ENCODE measurements around the gene MELTF.
"Not testable (repeated sequence)": the region's sequence is repeated elsewhere in the genome, so short reads cannot be mapped to it uniquely, and the experiment has no call there.

Gene MELTF

GRCh38 chr3:197029511-197030167 lies at the start of gene MELTF:
TSS of gene MELTF (minus strand) at chr3:197029817. CDS start at chr3:197029702, 115 bp downstream.
- peak; percentile 90 for TF ChIP-seq CTCF (IDR thresholded peaks at IDR 0.05; ENCODE audit: insufficient read depth, low read depth, low read length, missing control alignments)
- peak; percentile 89 for DNase-seq (ENCODE audit: low read depth)
- peak within 1 kb of the TSS; percentile 83 for H3K4me3 ChIP-seq (ENCODE audit: low read depth, low read length)

GRCh38 chr3:197076415-197076814 lies 46.8 kb upstream of the MELTF start:
- TF ChIP-seq CTCF (IDR thresholded peaks at IDR 0.05; ENCODE audit: insufficient read depth, low read depth, low read length, missing control alignments) = no peak
- no peak for DNase-seq (ENCODE audit: low read depth)
- H3K4me3 ChIP-seq (ENCODE audit: low read depth, low read length) = no peak overlapping the region

- DNase-seq (ENCODE audit: low read depth) = no peak
- no peak overlapping the region for H3K4me3 ChIP-seq (ENCODE audit: low read depth, low read length)
- no peak for TF ChIP-seq CTCF (IDR thresholded peaks at IDR 0.05; ENCODE audit: insufficient read depth, low read depth, low read length, missing control alignments)
Measured at GRCh38 chr3:197068077-197068476, 38.5 kb upstream of the MELTF start.

GRCh38 chr3:197064771-197065170 lies 35.2 kb upstream of the MELTF start:
- DNase-seq (ENCODE audit: low read depth) = no peak
- TF ChIP-seq CTCF (IDR thresholded peaks at IDR 0.05; ENCODE audit: insufficient read depth, low read depth, low read length, missing control alignments) = no peak
- no peak overlapping the region for H3K4me3 ChIP-seq (ENCODE audit: low read depth, low read length)

- no peak overlapping the region for H3K4me3 ChIP-seq (ENCODE audit: low read depth, low read length)
- no peak for TF ChIP-seq CTCF (IDR thresholded peaks at IDR 0.05; ENCODE audit: insufficient read depth, low read depth, low read length, missing control alignments)
- no peak for DNase-seq (ENCODE audit: low read depth)
Measured at GRCh38 chr3:197062446-197062845, 32.8 kb upstream of the MELTF start.

- not testable (repeated sequence) for DNase-seq (ENCODE audit: low read depth); H3K4me3 ChIP-seq (ENCODE audit: low read depth, low read length)
Measured at GRCh38 chr3:197051637-197052036, 22.0 kb upstream of the MELTF start.

- peak; percentile 75 for DNase-seq (ENCODE audit: low read depth)
- H3K4me3 ChIP-seq (ENCODE audit: low read depth, low read length) = no peak overlapping the region
- TF ChIP-seq CTCF (IDR thresholded peaks at IDR 0.05; ENCODE audit: insufficient read depth, low read depth, low read length, missing control alignments) = no peak
Measured at GRCh38 chr3:197050511-197050910, 20.9 kb upstream of the MELTF start.
